ENCODE results near the gene PLAU.

Gene PLAU

DNA sequence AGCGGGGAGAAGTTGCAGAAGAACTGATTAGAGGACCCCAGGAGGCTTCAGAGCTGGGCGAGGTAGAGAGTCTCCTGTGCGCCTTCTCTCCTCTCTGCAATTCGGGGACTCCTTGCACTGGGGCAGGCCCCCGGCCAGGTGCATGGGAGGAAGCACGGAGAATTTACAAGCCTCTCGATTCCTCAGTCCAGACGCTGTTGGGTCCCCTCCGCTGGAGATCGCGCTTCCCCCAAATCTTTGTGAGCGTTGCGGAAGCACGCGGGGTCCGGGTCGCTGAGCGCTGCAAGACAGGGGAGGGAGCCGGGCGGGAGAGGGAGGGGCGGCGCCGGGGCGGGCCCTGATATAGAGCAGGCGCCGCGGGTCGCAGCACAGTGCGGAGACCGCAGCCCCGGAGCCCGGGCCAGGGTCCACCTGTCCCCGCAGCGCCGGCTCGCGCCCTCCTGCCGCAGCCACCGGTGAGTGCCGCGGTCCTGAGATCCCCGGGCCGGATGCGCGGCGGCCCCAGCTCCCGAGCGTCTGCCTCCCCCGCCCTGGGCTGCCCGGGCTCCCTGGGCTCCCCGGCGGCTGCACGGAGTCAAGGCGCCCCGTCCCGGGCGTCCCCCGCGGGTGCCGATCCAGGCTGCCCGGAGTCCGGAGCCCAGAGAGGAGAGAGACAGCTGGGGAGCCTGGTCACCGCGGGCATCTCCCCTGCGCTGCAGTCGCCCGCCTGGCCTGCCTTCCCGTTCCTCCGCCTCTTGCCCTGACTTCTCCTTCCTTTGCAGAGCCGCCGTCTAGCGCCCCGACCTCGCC, at the start of gene PLAU:
Gene PLAU, plus strand, starts transcription at position 369 of the 789 bp plus-strand sequence. CDS start 424 bp downstream, outside the sequence.
- peak; percentile 44 for DNase-seq

GRCh38 chr10:73862011-73862410, 48.9 kb upstream of the PLAU start:
- no peak for DNase-seq

DNA sequence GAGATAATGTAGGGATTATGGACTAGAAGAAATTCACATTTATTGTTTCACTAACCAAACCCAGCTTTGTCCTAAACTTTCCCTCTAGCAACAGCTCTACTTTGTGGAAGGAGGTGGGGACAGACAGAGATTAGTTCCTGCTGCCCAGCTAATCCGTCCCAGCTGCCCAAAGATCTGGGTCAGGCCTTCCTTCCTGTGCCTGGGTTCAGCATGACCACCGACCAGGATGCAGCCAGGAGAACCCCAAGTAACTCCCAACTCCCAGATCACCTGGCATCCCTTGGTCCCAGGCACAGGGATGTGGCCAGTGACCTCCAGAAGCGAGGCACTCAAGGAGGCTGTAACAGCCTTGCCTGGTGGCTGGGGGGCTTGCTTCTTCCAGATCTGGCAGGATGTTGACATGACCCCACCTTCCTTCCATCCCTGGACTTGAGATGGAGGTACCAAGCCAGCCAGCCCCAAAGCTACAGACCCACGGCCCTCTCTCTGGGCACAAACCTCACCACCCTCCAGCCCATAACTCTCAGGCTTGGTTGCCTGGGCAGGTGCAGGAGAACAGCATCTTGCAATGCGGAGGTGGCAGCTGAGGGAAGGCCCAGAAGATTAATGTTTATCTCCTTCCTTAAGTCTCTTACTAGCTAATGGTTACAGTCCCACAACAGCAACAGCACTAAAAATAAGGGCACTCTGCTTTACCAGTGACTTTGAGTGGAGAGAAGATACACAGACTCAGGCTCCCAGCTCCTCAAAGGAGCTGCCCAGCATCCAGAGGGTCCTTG, 47.7 kb upstream of the PLAU start:
- no peak for DNase-seq

DNA sequence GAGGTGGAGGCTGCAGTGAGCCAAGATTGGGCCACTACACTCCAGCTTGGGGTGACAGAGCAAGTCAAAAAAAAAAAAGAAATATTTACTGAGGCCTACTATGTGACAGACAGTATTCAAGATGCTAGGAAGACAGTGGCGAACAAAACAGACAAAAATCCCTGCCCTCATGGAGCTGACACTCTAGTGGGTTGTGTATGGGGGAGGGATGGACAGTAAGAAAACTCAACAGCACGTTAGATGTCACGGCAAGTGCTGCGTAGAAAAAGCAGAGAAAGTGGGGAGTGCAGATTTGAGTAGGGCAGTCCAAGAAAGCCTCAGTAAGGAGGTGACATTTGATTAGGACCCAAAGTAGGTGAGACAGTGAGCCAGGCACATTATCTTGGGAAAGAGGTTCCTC, 46.7 kb upstream of the PLAU start:
- DNase-seq = no peak

GRCh38 chr10:73865107-73865458, 45.8 kb upstream of the PLAU start:
- DNase-seq = no peak

- DNase-seq = peak; percentile 41
Observed at GRCh38 chr10:73865459-73866442, 45.2 kb upstream of the PLAU start.

DNA sequence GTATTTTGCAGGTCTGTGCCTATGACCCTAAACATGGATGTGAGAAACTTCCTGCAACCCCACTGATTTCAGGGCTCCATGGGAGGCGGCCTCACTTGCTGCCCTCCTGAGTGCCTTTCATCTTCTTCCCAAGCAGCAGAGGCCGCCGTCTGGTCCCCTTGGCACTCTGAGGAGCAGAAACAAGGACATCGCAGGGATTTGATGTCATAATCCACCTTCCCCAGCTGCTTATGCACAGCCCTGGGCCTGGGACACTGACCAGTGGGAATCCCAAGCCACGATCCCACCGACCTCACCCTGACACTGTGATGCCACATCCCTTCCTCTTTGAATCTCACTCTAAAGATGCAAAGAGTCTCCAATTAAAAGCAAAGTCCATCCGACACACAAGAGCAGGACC, 44.3 kb upstream of the PLAU start:
- no peak for DNase-seq

- no peak for DNase-seq
Observed at GRCh38 chr10:73867126-73867807, 43.7 kb upstream of the PLAU start.

DNA sequence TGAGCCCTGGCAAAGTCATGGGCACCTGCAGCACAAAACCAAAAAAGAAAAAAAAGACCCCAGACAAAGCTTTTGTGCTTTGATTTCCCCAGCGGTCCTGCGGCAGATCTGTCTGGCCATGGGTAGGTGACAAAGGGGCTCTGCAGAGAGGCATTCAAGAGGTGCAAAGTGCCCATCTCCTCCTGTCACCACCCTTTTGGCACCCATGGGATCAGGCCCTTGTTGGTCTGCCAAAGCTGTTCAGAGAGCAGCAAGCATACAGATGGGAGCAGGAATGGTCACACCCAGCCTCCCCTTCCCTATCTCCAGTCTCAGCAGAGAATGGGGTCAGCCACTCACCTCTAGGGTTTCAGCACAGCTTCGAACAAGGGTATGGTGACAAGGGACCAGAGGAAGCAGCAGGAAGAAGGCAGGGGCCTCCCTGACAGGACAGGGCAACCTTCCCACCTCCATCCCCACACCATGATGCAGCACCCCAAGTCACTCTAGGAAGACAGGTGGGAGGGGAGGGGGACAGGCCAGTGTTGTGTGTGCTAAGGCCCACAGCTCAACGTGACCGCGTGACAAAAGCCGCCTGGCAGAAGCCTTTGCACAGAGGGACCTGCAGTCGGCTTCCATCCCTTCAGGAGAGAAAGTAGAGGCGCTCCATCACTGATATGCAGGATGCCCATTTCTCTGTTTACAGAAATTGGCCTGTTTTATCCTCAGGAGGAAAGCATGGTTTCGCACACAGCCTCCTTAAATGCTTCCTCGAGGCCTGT, 42.9 kb upstream of the PLAU start:
- DNase-seq = no peak

GRCh38 chr10:73868655-73869195, 42.2 kb upstream of the PLAU start:
- no peak for DNase-seq

GRCh38 chr10:73871295-73872189, 39.4 kb upstream of the PLAU start:
- no peak for DNase-seq

GRCh38 chr10:73872190-73872710, 38.7 kb upstream of the PLAU start:
- no peak for DNase-seq

DNA sequence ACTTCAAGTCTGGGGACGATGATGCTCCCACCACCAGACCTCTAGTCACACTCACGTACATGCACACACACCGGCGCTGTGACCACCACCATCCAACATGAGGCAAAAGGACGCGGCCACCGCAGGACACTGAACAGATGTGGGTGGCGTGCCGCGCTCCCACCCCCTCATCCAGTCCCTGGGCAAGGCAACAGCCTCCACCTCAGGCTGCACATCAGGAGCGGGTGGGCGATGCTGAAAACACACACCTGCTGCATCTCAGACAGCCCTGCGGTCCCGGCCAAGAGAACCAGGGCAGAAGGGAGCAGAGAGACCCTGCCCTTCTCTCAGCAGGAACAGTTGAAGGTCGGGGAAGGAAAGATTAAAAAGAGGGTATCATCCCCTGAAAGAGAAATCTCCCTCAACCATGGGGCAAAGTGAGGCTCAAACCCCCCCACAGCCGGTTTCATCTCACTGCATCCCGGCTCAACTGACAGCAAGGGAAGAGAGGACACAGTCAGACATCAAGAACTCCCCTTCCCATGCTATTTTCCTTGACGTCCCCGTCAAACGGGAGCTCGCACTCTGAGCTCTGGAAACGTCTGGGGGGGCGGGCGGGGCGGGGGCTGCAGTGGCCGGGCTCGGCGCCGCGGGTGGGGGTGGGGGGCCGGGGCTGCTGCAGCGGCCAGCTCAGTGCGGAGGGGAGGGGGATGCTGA, 37.6 kb upstream of the PLAU start:
- no peak for DNase-seq

- peak; percentile 35 for DNase-seq
Observed at GRCh38 chr10:73873838-73874215, 37.1 kb upstream of the PLAU start.

DNA sequence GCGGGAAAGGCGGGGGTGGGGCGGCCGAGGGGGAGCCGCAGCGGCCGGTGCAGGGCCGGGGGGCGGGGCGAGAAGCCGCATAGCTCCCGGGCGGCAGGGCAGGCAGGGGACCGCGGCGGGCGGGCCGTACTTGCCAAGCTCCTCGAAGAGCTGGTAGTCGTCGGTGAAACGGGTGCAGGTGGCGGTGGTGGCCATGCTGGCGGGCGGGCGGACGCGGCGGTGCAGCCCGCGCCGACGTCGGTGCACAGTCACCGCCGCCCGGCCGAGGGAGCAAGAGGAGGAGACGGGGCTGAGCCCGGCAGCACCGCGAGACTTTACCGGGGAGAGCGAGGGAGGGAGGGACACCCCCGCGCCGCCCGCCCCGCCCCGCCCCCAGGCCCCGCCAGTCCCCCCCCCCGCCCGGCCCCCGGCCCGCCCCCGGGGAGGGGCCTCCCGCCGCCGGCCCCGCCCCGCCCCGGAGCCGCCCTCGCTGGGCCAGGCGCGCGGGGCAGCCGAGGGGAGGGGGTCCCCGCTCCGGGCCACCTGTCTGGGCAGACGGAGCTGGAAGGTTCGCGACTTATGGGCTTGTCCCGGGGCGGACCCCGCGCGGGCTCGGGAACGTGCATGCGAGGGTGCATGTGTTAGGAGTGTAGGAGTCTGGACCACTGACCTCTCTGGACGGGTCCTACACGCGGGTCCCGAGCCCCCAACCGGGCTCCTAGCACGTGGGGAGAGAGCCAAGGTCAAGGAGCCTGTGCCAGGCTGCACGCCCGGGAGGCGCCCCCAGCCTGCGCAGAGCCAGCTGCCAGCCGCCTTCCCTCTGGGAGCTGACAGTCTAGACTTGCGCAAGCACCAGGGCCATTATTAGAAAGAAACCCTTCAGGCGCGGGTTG, 36.4 kb upstream of the PLAU start, which contains the start of gene CAMK2G:
Gene CAMK2G, minus strand, starts transcription at position 289 of the 872 bp plus-strand sequence. Its CDS starts 94 bp downstream, at position 195.
- peak; percentile 82 for DNase-seq

GRCh38 chr10:73875139-73875475, 35.8 kb upstream of the PLAU start:
- no peak for DNase-seq

DNA sequence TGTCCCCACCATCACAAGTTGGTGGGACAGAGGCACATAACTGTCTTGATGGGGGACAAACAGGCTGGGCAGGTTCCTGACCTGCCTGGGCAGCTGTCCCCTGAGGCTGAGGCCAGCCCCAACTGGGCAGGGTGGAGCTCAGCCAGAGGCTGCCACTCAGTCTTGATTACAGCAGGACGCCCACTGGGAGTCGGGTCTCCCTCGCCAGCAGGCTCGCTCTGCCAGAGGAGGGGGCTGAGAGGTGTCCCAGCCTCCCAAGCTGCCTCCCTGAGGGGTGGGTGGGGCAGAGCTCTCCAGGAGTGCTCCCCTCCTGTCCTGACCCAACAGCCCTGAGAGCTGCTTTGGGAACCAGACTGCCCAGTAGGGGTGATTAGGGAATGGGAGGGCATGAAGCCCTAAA, 34.8 kb upstream of the PLAU start:
- no peak for DNase-seq

GRCh38 chr10:73876566-73876965, 34.4 kb upstream of the PLAU start:
- no peak for DNase-seq
